Measurements from ENCODE around the gene BRD9.

DNA sequence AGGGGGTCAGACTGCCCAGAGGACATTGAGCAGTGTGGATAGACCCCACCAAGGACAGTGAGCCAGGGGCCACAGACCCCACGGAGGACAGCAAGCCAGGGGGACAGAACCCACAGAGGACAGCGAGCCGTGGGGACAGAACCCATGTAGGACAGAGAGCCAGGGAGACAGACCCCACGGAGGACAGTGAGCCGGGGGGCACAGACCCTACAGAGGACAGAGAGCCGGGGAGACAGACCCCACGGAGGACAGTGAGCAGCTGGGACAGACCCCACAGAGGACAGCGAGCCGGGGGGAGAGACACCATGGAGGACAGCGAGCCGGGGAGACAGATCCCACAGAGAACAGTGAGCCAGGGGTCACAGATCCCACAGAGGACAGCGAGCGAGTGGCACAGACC is 38.4 kb downstream of the BRD9 start:
- TF ChIP-seq GATA2 (IDR thresholded peaks at IDR 0.05; ENCODE audit: low read depth, low read length) (no peak), GATA3 (IDR thresholded peaks at IDR 0.05; ENCODE audit: low read depth, low read length) (no peak)

Measured in SH-SY5Y (cell line).